Thoracic aorta (tissue), 2 donors: ENCODE measurements around the gene FAR2. TPM values are rescaled to one million over a fixed set of nuclear protein-coding genes. Genes with fewer than 3 reads are reported as not detected.
"Not testable (repeated sequence)": the region's sequence is repeated elsewhere in the genome, so short reads cannot be mapped to it uniquely, and the experiment has no call there.

Experiments
- ATAC-seq: fragments of 150-250 bp; one replicate; pipeline ENCODE4 v1.8.0; 2017; ENCODE audit warnings: low read depth; ENCODE audit not compliant: insufficient number of reproducible peaks, low FRiP score
- DNase-seq: peaks from one replicate; pipeline ENCODE4 v3.0.0-alpha.2; 2020; ENCODE audit warnings: low spot score
- H3K27ac ChIP-seq, 2 donors: fragments of 200-600 bp; sonication (generic); 1 replicate in 1 of 2; 2 replicates in 1 of 2; pipeline ENCODE4 v1.5.1; 2016; ENCODE audit warnings: mild to moderate bottlenecking in 2 of 2, moderate library complexity in 2 of 2
- H3K27me3 ChIP-seq: fragments of 200-600 bp; sonication (generic); replicated peaks from 2 replicates; pipeline ENCODE4 v1.6.0; 2016; ENCODE audit warnings: mild to moderate bottlenecking; ENCODE audit not compliant: insufficient read depth
- H3K36me3 ChIP-seq: fragments of 200-600 bp; sonication (generic); one replicate; pipeline ENCODE4 v1.5.1; 2016
- H3K4me1 ChIP-seq, 2 donors: fragments of 200-600 bp; sonication (generic); 1 replicate in 1 of 2; 2 replicates in 1 of 2; pipeline versions ENCODE4 v1.5.1 to v1.6.0; 2016; ENCODE audit warnings: low read depth in 2 of 2, mild to moderate bottlenecking in 1 of 2; ENCODE audit not compliant: control insufficient read depth in 1 of 2
- H3K4me3 ChIP-seq: fragments of 200-600 bp; sonication (generic); 2 replicates; pipeline ENCODE4 v1.5.1; 2016; ENCODE audit warnings: mild to moderate bottlenecking
- H3K9me3 ChIP-seq: fragments of 200-600 bp; sonication (generic); 2 replicates; pipeline ENCODE4 v1.5.1; 2016
- CTCF ChIP-seq: fragments of 200-600 bp; sonication (generic); IDR thresholded peaks from one replicate; pipeline ENCODE4 v1.5.1; 2019; ENCODE audit warnings: antibody characterized with exemption
- total RNA-seq, 2 donors: library from RNA; depleted of rRNA; stranded (reverse); fragments of >200 nt; gene quantifications; one replicate each; pipeline versions ENCODE4 v1.1.0 to v1.2.3, GENCODE V29; 2016

FAR2 gene
- total RNA-seq, 2 donors from 2014 or later = 8.5 to 16.9 TPM

DNA sequence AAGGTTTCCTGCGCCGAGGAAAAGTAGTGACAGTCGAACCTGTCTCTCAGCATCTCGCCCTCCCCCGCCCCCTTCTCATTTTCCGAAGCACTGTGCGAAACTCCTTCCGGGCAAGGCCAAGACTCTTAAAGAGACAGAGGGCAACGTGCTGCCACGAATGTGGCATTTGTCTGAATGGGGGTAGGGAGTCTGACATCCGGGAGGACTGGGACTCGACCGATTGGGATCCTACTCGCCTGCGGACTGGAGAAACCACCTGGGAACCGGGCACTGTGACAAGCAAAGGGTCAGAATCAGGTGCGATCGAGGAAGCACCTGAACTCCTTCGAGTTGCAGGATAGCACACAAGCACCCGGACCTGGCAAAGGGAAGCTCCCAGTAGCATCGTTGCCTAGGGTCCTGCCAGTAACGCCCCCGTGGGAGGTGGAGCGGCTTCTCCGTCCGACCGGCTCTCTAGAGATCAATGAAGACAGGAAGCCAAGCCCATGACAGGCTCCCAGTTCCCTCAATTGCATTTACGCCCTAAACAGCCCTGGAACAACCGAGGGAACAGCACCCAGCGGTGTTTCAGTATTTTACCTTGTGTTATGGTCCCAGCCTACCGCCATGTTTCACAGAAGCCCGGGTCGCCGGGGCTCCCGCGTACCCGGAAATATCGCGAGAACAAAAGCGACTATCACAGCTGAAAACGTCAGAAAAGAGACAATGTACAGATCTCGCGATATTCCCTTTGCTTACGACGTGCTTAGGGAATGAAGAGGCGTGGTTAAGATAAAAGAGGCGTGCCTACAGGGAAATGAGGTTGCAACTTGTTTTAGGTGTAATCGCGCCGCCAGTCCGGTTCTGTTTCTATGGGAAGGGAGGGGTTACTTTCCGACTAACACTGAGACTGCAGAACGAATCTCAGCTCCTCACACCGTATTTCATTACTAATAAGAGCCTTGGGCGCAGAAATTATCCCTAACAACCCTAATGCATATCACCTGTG is 231.8 kb downstream of the FAR2 start, which contains the start of gene ERGIC2:
ERGIC2 (minus strand) TSS at position 637 of the 988 bp plus-strand sequence. CDS start 9,539 bp downstream, outside the sequence.
- no peak for TF ChIP-seq CTCF
- H3K4me1 ChIP-seq = peaks cover 4 to 10% of the 10 kb centered on the region in 2 donors
- H3K4me3 ChIP-seq = peak within 1 kb of the TSS; percentile 79
- no peaks in the 10 kb centered on the region for H3K9me3 ChIP-seq
- no peaks in the 10 kb centered on the region for H3K36me3 ChIP-seq
- H3K27ac ChIP-seq = peak within 1 kb of the TSS; percentile 67 to 75
- DNase-seq (peak; percentile 89), ATAC-seq (peak; percentile 100)
- no peaks in the 10 kb centered on the region for H3K27me3 ChIP-seq

DNA sequence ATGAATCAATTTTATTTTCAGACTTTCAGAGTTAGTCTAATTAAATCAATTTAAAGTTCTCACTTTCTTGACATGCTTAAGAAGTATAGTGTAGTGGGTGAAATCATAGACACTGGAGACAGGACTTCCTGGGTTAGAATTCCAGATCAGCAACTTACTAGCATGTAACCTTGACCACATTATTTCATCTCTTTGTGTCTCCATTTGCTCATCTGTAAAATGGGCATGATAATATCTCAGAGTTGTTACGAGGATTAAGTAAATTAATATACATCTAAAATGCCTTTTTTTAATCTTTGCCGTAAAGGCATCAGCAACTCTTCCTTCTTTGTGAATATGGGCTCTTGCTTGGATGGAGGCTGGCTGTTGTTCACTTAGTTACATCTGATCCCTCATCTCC is 233.2 kb downstream of the FAR2 start:
- Histone ChIP-seq H3K4me1 (peaks cover 4 to 10% of the 10 kb centered on the region in 2 donors), H3K4me3 (no peak overlapping the region), H3K36me3 (no peaks in the 10 kb centered on the region), H3K27me3 (no peaks in the 10 kb centered on the region), H3K9me3 (no peaks in the 10 kb centered on the region), H3K27ac (no peak overlapping the region)
- ATAC-seq (no peak), DNase-seq (no peak)
- no peak for TF ChIP-seq CTCF

DNA sequence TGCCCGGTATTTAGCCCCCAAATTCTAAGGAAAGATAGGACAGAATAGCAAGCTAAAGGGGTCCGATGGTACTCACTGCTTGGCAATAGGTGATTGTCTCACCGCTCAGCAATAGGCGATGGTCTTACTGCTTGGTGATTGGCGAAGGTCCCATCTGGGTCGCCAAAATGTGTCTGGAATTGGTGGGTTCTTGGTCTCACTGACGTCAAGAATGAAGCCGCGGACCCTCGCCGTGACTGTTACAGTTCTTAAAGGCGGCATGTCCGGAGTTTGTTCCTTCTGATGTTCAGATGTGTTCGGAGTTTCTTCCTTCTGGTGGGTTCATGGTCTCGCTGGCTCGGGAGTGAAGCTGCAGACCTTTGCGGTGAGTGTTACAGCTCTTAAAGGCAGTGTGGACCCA is 236.1 kb downstream of the FAR2 start:
- H3K27me3 ChIP-seq, H3K36me3 ChIP-seq, H3K9me3 ChIP-seq, ATAC-seq, H3K27ac ChIP-seq, H3K4me3 ChIP-seq, DNase-seq, H3K4me1 ChIP-seq: not testable (repeated sequence)

Other genes with a start within 250 kb of the FAR2 start
- gene ERGIC2, start 231.9 kb downstream of the FAR2 start, total RNA-seq = 10 to 100 TPM; 61.3 to 67.3 TPM